ENCODE measurements around the gene ZNF850.
"Not testable (repeated sequence)": the region's sequence is repeated elsewhere in the genome, so short reads cannot be mapped to it uniquely, and the experiment has no call there.

ZNF850 gene

GRCh38 chr19:36796714-36796992 lies 24.0 kb upstream of the ZNF850 start:
- H3K4me1 ChIP-seq (ENCODE audit: insufficient read depth, low read length): peaks cover 10% of the 10 kb centered on the region; the same call in 1 of the 2 replicates
- no peak overlapping the region for H3K9ac ChIP-seq (ENCODE audit: low read depth, low read length)
- H3K27ac ChIP-seq (ENCODE audit: low read length): no peak overlapping the region
- no peaks in the 10 kb centered on the region for H3K27me3 ChIP-seq (ENCODE audit: insufficient read depth, low read length, poor library complexity)
- H3K4me2 ChIP-seq (ENCODE audit: insufficient read depth, low read length): peak overlapping the region; percentile 64; the same call in 1 of the 2 replicates
- H2AFZ ChIP-seq (ENCODE audit: low read depth, low read length): peak overlapping the region; percentile 94; the same call in 1 of the 2 replicates
- ATAC-seq (ENCODE audit: insufficient read depth, low read depth) (no peak), DNase-seq (no peak)
- H3K9me3 ChIP-seq (ENCODE audit: insufficient read depth, low read length, severe bottlenecking): peaks cover 19% of the 10 kb centered on the region
- TF ChIP-seq CTCF (IDR thresholded peaks at IDR 0.05; ENCODE audit: borderline replicate concordance, extremely low read depth, low read length, poor library complexity, severe bottlenecking): no peak
- no peak for TF ChIP-seq EZH2 (IDR thresholded peaks at IDR 0.05; ENCODE audit: borderline replicate concordance, low read depth, low read length, severe bottlenecking)
- H4K20me1 ChIP-seq (ENCODE audit: insufficient read depth, low read length): no peaks in the 10 kb centered on the region
- peaks cover 6% of the 10 kb centered on the region; the same call in 1 of the 2 replicates for H3K36me3 ChIP-seq (ENCODE audit: insufficient read depth, low read length)
- peak overlapping the region in 1 of 2 experiments; percentile 79; a peak in 2 of 4 replicates for H3K4me3 ChIP-seq (ENCODE audit: low read depth in 1 of 2, low read length in 2 of 2)
- peaks cover 16% of the 10 kb centered on the region; the same call in 1 of the 2 replicates for H3K79me2 ChIP-seq (ENCODE audit: insufficient read depth, low read length)

GRCh38 chr19:36791420-36792141 lies 19.0 kb upstream of the ZNF850 start:
- DNase-seq; H3K36me3 ChIP-seq (ENCODE audit: insufficient read depth, low read length); H3K27ac ChIP-seq (ENCODE audit: low read length); H4K20me1 ChIP-seq (ENCODE audit: insufficient read depth, low read length); H2AFZ ChIP-seq (ENCODE audit: low read depth, low read length); H3K27me3 ChIP-seq (ENCODE audit: insufficient read depth, low read length, poor library complexity); H3K79me2 ChIP-seq (ENCODE audit: insufficient read depth, low read length); H3K4me2 ChIP-seq (ENCODE audit: insufficient read depth, low read length); H3K4me3 ChIP-seq (ENCODE audit: low read depth in 1 of 2, low read length in 2 of 2); H3K9me3 ChIP-seq (ENCODE audit: insufficient read depth, low read length, severe bottlenecking); H3K4me1 ChIP-seq (ENCODE audit: insufficient read depth, low read length); H3K9ac ChIP-seq (ENCODE audit: low read depth, low read length): not testable (repeated sequence)
- peak; percentile 99 for ATAC-seq (ENCODE audit: insufficient read depth, low read depth)

- H4K20me1 ChIP-seq (ENCODE audit: insufficient read depth, low read length): no peaks in the 10 kb centered on the region
- H3K9me3 ChIP-seq (ENCODE audit: insufficient read depth, low read length, severe bottlenecking): peaks cover 12% of the 10 kb centered on the region
- H3K9ac ChIP-seq (ENCODE audit: low read depth, low read length): no peak overlapping the region
- H3K4me2 ChIP-seq (ENCODE audit: insufficient read depth, low read length): no peak overlapping the region
- TF ChIP-seq EZH2 (IDR thresholded peaks at IDR 0.05; ENCODE audit: borderline replicate concordance, low read depth, low read length, severe bottlenecking) (no peak), CTCF (IDR thresholded peaks at IDR 0.05; ENCODE audit: borderline replicate concordance, extremely low read depth, low read length, poor library complexity, severe bottlenecking) (no peak)
- ATAC-seq (ENCODE audit: insufficient read depth, low read depth): no peak
- DNase-seq: no peak
- peaks cover 32% of the 10 kb centered on the region for H3K79me2 ChIP-seq (ENCODE audit: insufficient read depth, low read length)
- H3K27me3 ChIP-seq (ENCODE audit: insufficient read depth, low read length, poor library complexity): no peaks in the 10 kb centered on the region
- H3K4me1 ChIP-seq (ENCODE audit: insufficient read depth, low read length): peaks cover 20% of the 10 kb centered on the region
- no peak overlapping the region for H2AFZ ChIP-seq (ENCODE audit: low read depth, low read length)
- peaks cover 22% of the 10 kb centered on the region for H3K36me3 ChIP-seq (ENCODE audit: insufficient read depth, low read length)
- H3K27ac ChIP-seq (ENCODE audit: low read length): no peak overlapping the region
- no peak overlapping the region for H3K4me3 ChIP-seq (ENCODE audit: low read depth in 1 of 2, low read length in 2 of 2)
Observed at GRCh38 chr19:36775768-36776167, 3.2 kb upstream of the ZNF850 start.

GRCh38 chr19:36773223-36773579 lies 594 bp upstream of the ZNF850 start:
- Histone ChIP-seq H3K27ac (ENCODE audit: low read length) (peak overlapping the region; percentile 84), H3K9me3 (ENCODE audit: insufficient read depth, low read length, severe bottlenecking) (peaks cover 33% of the 10 kb centered on the region), H3K27me3 (ENCODE audit: insufficient read depth, low read length, poor library complexity) (no peaks in the 10 kb centered on the region), H3K4me1 (ENCODE audit: insufficient read depth, low read length) (peaks cover 22% of the 10 kb centered on the region), H2AFZ (ENCODE audit: low read depth, low read length) (peak overlapping the region; percentile 93), H3K36me3 (ENCODE audit: insufficient read depth, low read length) (peaks cover 43% of the 10 kb centered on the region), H3K9ac (ENCODE audit: low read depth, low read length) (peak overlapping the region; percentile 68), H4K20me1 (ENCODE audit: insufficient read depth, low read length) (no peaks in the 10 kb centered on the region), H3K4me3 (ENCODE audit: low read depth in 1 of 2, low read length in 2 of 2) (peak overlapping the region; percentile 42 to 78), H3K79me2 (ENCODE audit: insufficient read depth, low read length) (peaks cover 58% of the 10 kb centered on the region), H3K4me2 (ENCODE audit: insufficient read depth, low read length) (peak overlapping the region; percentile 86)
- DNase-seq (no peak), ATAC-seq (ENCODE audit: insufficient read depth, low read depth) (no peak; the same call in 2 of the 3 replicates)
- TF ChIP-seq CTCF (IDR thresholded peaks at IDR 0.05; ENCODE audit: borderline replicate concordance, extremely low read depth, low read length, poor library complexity, severe bottlenecking) (no peak), EZH2 (IDR thresholded peaks at IDR 0.05; ENCODE audit: borderline replicate concordance, low read depth, low read length, severe bottlenecking) (no peak)

All from DND-41 (cell line).